H1 (cell line): Measurements from ENCODE around the gene VPS51. TPM values are rescaled to one million over a fixed set of nuclear protein-coding genes. Genes with fewer than 3 reads are reported as not detected.

Experiments used
- CTCF ChIA-PET: fragments of 300-600 bp; sonication (Branson Sonifier 250); formaldehyde crosslinking; loops from one replicate; lab custom pipeline; 2021; ENCODE audit not compliant: partially characterized antibody; lab: Charles Lee
- POLR2A ChIA-PET: fragments of 300-600 bp; sonication (Branson Sonifier 250); formaldehyde crosslinking; loops from one replicate; lab custom pipeline; 2021; ENCODE audit warnings: inconsistent platforms; ENCODE audit not compliant: partially characterized antibody; lab: Charles Lee
- DNase-seq, 2 experiments: peaks; one replicate each; pipeline versions ENCODE4 v3.0.0 to v3.0.0-alpha.2; 2010 to 2022; ENCODE audit warnings: low spot score in 2 of 2, low read depth in 1 of 2, mixed read lengths in 1 of 2
- FAIRE-seq: peaks from 2 replicates; lab custom pipeline; 2011; peaks lifted over from hg19 to GRCh38; lab: Jason Lieb, UNC
- H2AFZ ChIP-seq: 2 replicates; pipeline ENCODE4 v1.8.1; 2012; ENCODE audit warnings: low read length, inconsistent platforms
- H2AK5ac ChIP-seq: 2 replicates; pipeline ENCODE4 v1.6.1; 2013; ENCODE audit warnings: low read depth, low read length
- H2BK120ac ChIP-seq: replicated peaks from 2 replicates; pipeline ENCODE3; 2013; ENCODE audit warnings: low read depth, low read length, inconsistent platforms
- H2BK12ac ChIP-seq: 2 replicates; pipeline ENCODE4 v1.6.1; 2013; ENCODE audit warnings: low read depth, low read length
- H2BK15ac ChIP-seq: 2 replicates; pipeline ENCODE4 v1.6.1; 2013; ENCODE audit warnings: low read length
- H2BK20ac ChIP-seq: 2 replicates; pipeline ENCODE4 v1.6.1; 2013; ENCODE audit warnings: low read length
- H2BK5ac ChIP-seq: 2 replicates; pipeline ENCODE4 v1.6.1; 2013; ENCODE audit warnings: low read depth, low read length
- H3K14ac ChIP-seq: 2 replicates; pipeline ENCODE4 v1.6.1; 2013; ENCODE audit warnings: inconsistent platforms; ENCODE audit not compliant: insufficient read length
- H3K18ac ChIP-seq: 2 replicates; pipeline ENCODE4 v1.6.1; 2013; ENCODE audit warnings: low read length; ENCODE audit errors: extremely low read depth
- H3K23ac ChIP-seq: 2 replicates; pipeline ENCODE4 v1.6.1; 2013; ENCODE audit warnings: inconsistent platforms; ENCODE audit not compliant: insufficient read length
- H3K23me2 ChIP-seq: 2 replicates; pipeline ENCODE4 v1.6.1; 2013; ENCODE audit warnings: low read depth, low read length
- H3K27ac ChIP-seq: 2 replicates; pipeline ENCODE4 v1.6.1; 2011; ENCODE audit warnings: low read depth, low read length, inconsistent platforms
- H3K27me3 ChIP-seq, 4 experiments: replicated peaks in 1 of 4; 1 replicate in 1 of 4; 2 replicates in 3 of 4; pipeline versions ENCODE4 v1.6.1 to v1.8.1; 2011 to 2013; ENCODE audit warnings: low read length in 3 of 4, mild to moderate bottlenecking in 3 of 4, inconsistent platforms in 2 of 4, mixed read lengths in 2 of 4, moderate library complexity in 1 of 4; ENCODE audit not compliant: control insufficient read depth in 3 of 4, insufficient read depth in 3 of 4; ENCODE audit errors: extremely low read depth in 1 of 4
- H3K36me3 ChIP-seq, 4 experiments: 2 replicates each; pipeline versions ENCODE4 v1.6.1 to v1.8.1; 2011 to 2013; ENCODE audit warnings: mild to moderate bottlenecking in 4 of 4, low read length in 3 of 4, moderate library complexity in 2 of 4, control low read depth in 1 of 4, inconsistent platforms in 1 of 4; ENCODE audit not compliant: insufficient read depth in 4 of 4, control insufficient read depth in 2 of 4
- H3K4ac ChIP-seq: replicated peaks from 2 replicates; pipeline ENCODE3; 2013; ENCODE audit warnings: low read length, low read depth, mixed read lengths, inconsistent platforms; ENCODE audit not compliant: insufficient read length
- H3K4me1 ChIP-seq, 4 experiments: replicated peaks in 1 of 4; 1 replicate in 1 of 4; 2 replicates in 3 of 4; pipeline versions ENCODE4 v1.6.1 to v1.8.1; 2011 to 2013; ENCODE audit warnings: low read length in 3 of 4, inconsistent platforms in 2 of 4, mixed read lengths in 1 of 4; ENCODE audit not compliant: insufficient read depth in 4 of 4, control insufficient read depth in 3 of 4
- H3K4me2 ChIP-seq, 2 experiments: 2 replicates each; pipeline versions ENCODE4 v1.6.1 to v1.8.1; 2011 to 2013; ENCODE audit warnings: low read depth in 2 of 2, low read length in 2 of 2, control low read depth in 1 of 2, inconsistent platforms in 1 of 2, mild to moderate bottlenecking in 1 of 2; ENCODE audit not compliant: insufficient read depth in 1 of 2
- H3K4me3 ChIP-seq, 4 experiments: fragments of 200-600, 300-600 bp in 1 of 4; sonication (generic), shearing (Covaris generic), sonication (Bioruptor Twin) in 1 of 4; 2 replicates each; pipeline versions ENCODE4 v1.5.1 to v1.8.1; 2011 to 2016; ENCODE audit warnings: low read length in 4 of 4, low read depth in 3 of 4, control low read depth in 2 of 4, inconsistent platforms in 2 of 4, mild to moderate bottlenecking in 2 of 4, mixed read lengths in 1 of 4, moderate library complexity in 1 of 4; ENCODE audit not compliant: insufficient read depth in 2 of 4; ENCODE audit errors: extremely low read depth in 1 of 4
- H3K56ac ChIP-seq: replicated peaks from 2 replicates; pipeline ENCODE3; 2013; ENCODE audit warnings: low read depth, mild to moderate bottlenecking, mixed read lengths, low read length, inconsistent platforms; ENCODE audit not compliant: insufficient read length
- H3K79me1 ChIP-seq: 2 replicates; pipeline ENCODE4 v1.6.1; 2013; ENCODE audit warnings: low read depth, low read length, control low read depth
- H3K79me2 ChIP-seq, 2 experiments: 2 replicates each; pipeline versions ENCODE4 v1.6.1 to v1.8.1; 2012 to 2013; ENCODE audit warnings: low read length in 2 of 2, mild to moderate bottlenecking in 2 of 2, inconsistent platforms in 1 of 2; ENCODE audit not compliant: insufficient read depth in 2 of 2, control insufficient read depth in 1 of 2
- H3K9ac ChIP-seq, 4 experiments: replicated peaks in 1 of 4; 1 replicate in 1 of 4; 2 replicates in 3 of 4; pipeline versions ENCODE4 v1.6.1 to v1.8.1; 2011 to 2013; ENCODE audit warnings: low read depth in 3 of 4, low read length in 3 of 4, control low read depth in 2 of 4, mild to moderate bottlenecking in 2 of 4, moderate library complexity in 2 of 4, inconsistent platforms in 1 of 4; ENCODE audit errors: extremely low read depth in 1 of 4
- H3K9me3 ChIP-seq, 2 experiments: 2 replicates each; pipeline versions ENCODE4 v1.6.1 to v1.8.1; 2012 to 2013; ENCODE audit warnings: mild to moderate bottlenecking in 2 of 2, moderate library complexity in 2 of 2, control low read depth in 1 of 2, inconsistent platforms in 1 of 2, low read depth in 1 of 2, low read length in 1 of 2, mixed read lengths in 1 of 2; ENCODE audit not compliant: insufficient read depth in 2 of 2
- H4K20me1 ChIP-seq, 2 experiments: replicated peaks in 1 of 2; 2 replicates each; pipeline versions ENCODE3 to v1.8.1; 2011 to 2013; ENCODE audit warnings: inconsistent platforms in 2 of 2, low read length in 2 of 2, mild to moderate bottlenecking in 1 of 2; ENCODE audit not compliant: insufficient read depth in 2 of 2, control insufficient read depth in 1 of 2
- H4K5ac ChIP-seq: 2 replicates; pipeline ENCODE4 v1.6.1; 2013; ENCODE audit warnings: low read length, low read depth, mixed read lengths, inconsistent platforms; ENCODE audit not compliant: insufficient read length
- H4K8ac ChIP-seq: 2 replicates; pipeline ENCODE4 v1.8.0; 2013; ENCODE audit warnings: mild to moderate bottlenecking, moderate library complexity, low read length, inconsistent platforms; ENCODE audit not compliant: insufficient read depth; ENCODE audit errors: extremely low read depth
- H4K91ac ChIP-seq: replicated peaks from 2 replicates; pipeline ENCODE3; 2013; ENCODE audit warnings: low read length, mixed read lengths, inconsistent platforms; ENCODE audit not compliant: insufficient read length
- EZH2 ChIP-seq: fragments of 200-600 bp; sonication (generic); IDR thresholded peaks from 2 replicates; pipeline ENCODE4 v1.7.1; 2012; ENCODE audit warnings: low read depth, mild to moderate bottlenecking, moderate library complexity, low read length, inconsistent platforms; ENCODE audit not compliant: severe bottlenecking
- FOSL1 ChIP-seq: IDR thresholded peaks from 2 replicates; pipeline ENCODE4 v1.6.1; 2011; ENCODE audit warnings: mild to moderate bottlenecking, low read depth, low read length, moderate library complexity; ENCODE audit not compliant: insufficient read depth
- HDAC2 ChIP-seq, 2 experiments: fragments of 300-600 bp in 1 of 2; sonication (generic) in 1 of 2; IDR thresholded peaks; 2 replicates each; pipeline ENCODE4 v1.6.1; 2011 to 2012; ENCODE audit warnings: low read depth in 2 of 2, low read length in 2 of 2, mild to moderate bottlenecking in 2 of 2, moderate library complexity in 2 of 2, borderline replicate concordance in 1 of 2, inconsistent platforms in 1 of 2
- NRF1 ChIP-seq: IDR thresholded peaks from 2 replicates; pipeline ENCODE4 v1.6.1; 2011; ENCODE audit warnings: mild to moderate bottlenecking, low read depth, low read length, improper control_type of control experiment
- RFX5 ChIP-seq: IDR thresholded peaks from 2 replicates; pipeline ENCODE4 v1.6.1; 2011; ENCODE audit warnings: low read depth, low read length, improper control_type of control experiment, borderline replicate concordance
- RXRA ChIP-seq: IDR thresholded peaks from 2 replicates; pipeline ENCODE4 v1.6.1; 2011; ENCODE audit warnings: low read depth, mild to moderate bottlenecking, low read length, moderate library complexity; ENCODE audit not compliant: insufficient read depth
- SIN3A ChIP-seq, 2 experiments: IDR thresholded peaks in 1 of 2; conservative IDR thresholded peaks in 1 of 2; 2 replicates each; pipeline ENCODE4 v1.6.1; 2011 to 2012; ENCODE audit warnings: low read length in 2 of 2, improper control_type of control experiment in 1 of 2, low read depth in 1 of 2, mild to moderate bottlenecking in 1 of 2
- TAF7 ChIP-seq: optimal IDR thresholded peaks from 2 replicates; pipeline ENCODE3; 2011; ENCODE audit warnings: low read depth, mild to moderate bottlenecking, inconsistent platforms, low read length, moderate library complexity, borderline replicate concordance
- TBP ChIP-seq: IDR thresholded peaks from 2 replicates; pipeline ENCODE4 v1.6.1; 2011; ENCODE audit warnings: low read depth, low read length, improper control_type of control experiment
- ZNF274 ChIP-seq: IDR thresholded peaks from 2 replicates; pipeline ENCODE4 v1.7.0; 2012; ENCODE audit warnings: low read length, borderline replicate concordance; ENCODE audit errors: extremely low read depth
- WGBS, 2 experiments: shearing (Covaris generic) in 1 of 2; methylation state at CpG; one replicate each; pipeline versions ENCODE4 v1.1.6 to v1.1.7; 2013 to 2015; ENCODE audit warnings: low lambda C conversion rate in 2 of 2, mixed read lengths in 2 of 2, inconsistent platforms in 1 of 2, low coverage in 1 of 2, missing lambda C conversion rate in 1 of 2; ENCODE audit not compliant: insufficient replicate concordance in 2 of 2, insufficient coverage in 1 of 2, insufficient read length in 1 of 2; ENCODE audit errors: extremely low coverage in 1 of 2, missing lambda C conversion rate in 1 of 2; 5-methylcytosine and 5-hydroxymethylcytosine counted together
- polyA plus RNA-seq, 7 experiments: library from polyadenylated mRNA; depleted of rRNA in 3 of 7; stranded (reverse) in 5 of 7; unstranded in 2 of 7; fragments of >200 nt in 5 of 7; fragments of 200-250 nt in 2 of 7; gene quantifications; 1 replicate in 5 of 7; 2 replicates in 1 of 7; 4 replicates in 1 of 7; pipeline versions ENCODE4 v1.2.1 to v1.2.3, GENCODE V29; 2011 to 2013; ENCODE audit warnings: missing spikeins in 2 of 7, mixed read lengths in 2 of 7
- total RNA-seq: library from RNA; stranded (reverse); fragmentation: NEBNext Ultra II Directional; extraction: Animal tissue kit (Norgen Biotek cat#: 25700); gene quantifications from 2 replicates; pipeline ENCODE4 v1.2.1, GENCODE V29; 2021
- TF ChIP-seq, protein P1 (sequence below): IDR thresholded peaks from 2 replicates; pipeline ENCODE4 v1.6.1; 2012; ENCODE audit warnings: low read length, inconsistent platforms

Gene VPS51
- total and polyA plus RNA-seq, 2 of the 8 experiments (the other 6 are each of a cell fraction or from before 2014, with no cell fraction given): 97.4 to 142 TPM

DNA sequence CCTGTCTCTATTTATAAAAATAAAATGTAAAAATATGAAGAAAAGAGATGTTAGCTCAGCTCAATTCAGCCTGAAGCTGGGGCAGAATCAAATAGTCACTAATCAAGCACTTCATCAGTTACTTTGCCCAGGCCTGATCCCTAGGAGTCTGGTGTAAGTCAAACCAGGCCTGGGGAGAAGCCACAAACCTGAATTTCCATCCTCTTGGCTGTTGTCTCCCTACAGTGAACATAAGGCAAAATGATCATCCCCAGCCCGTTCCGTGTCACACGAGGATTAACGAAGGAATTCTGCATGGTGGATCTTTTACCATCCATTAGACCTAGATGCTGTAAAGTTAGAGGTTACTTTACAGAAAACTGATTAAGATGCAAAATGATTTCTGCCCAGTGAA, 31.2 kb upstream of the VPS51 start:
- H3K23me2 ChIP-seq: no peaks in the 10 kb centered on the region
- H2AFZ ChIP-seq: no peak overlapping the region
- H3K9ac ChIP-seq: no peak overlapping the region
- H4K5ac ChIP-seq: no peak overlapping the region
- WGBS, 2 experiments: 96% methylated on average over 4 of the region's 4 CpGs; no CpG with 5 or more reads in 1 of the 2 experiments
- no peak overlapping the region for H3K56ac ChIP-seq
- no peaks in the 10 kb centered on the region for H3K79me2 ChIP-seq
- FAIRE-seq (no peak), DNase-seq (no peak)
- H3K79me1 ChIP-seq: no peaks in the 10 kb centered on the region
- ChIA-PET CTCF (interaction anchor here (1.1 to 2.2 kb wide), 5 partner anchors 13 to 196 kb away, joined by 3 to 10 read pairs (median 5); partner anchors contain the start of gene ARL2), POLR2A (interaction anchor here (1.2 to 21.6 kb wide), 7 partner anchors 12 to 187 kb away, joined by 3 to 230 read pairs (median 4); partner anchors contain the start of genes EHD1, TM7SF2, VPS51 and ZNHIT2)
- no peak overlapping the region for H3K23ac ChIP-seq
- no peak overlapping the region for H2BK120ac ChIP-seq
- H3K4ac ChIP-seq: no peak overlapping the region
- no peak overlapping the region for H2BK20ac ChIP-seq
- no peak overlapping the region for H4K8ac ChIP-seq
- H3K36me3 ChIP-seq: no peaks in the 10 kb centered on the region
- no peaks in the 10 kb centered on the region; a peak in 1 of 7 replicates for H3K27me3 ChIP-seq
- no peak overlapping the region for H3K18ac ChIP-seq
- no peak overlapping the region for H2BK12ac ChIP-seq
- H4K20me1 ChIP-seq: no peaks in the 10 kb centered on the region
- H3K27ac ChIP-seq: no peak overlapping the region
- no peaks in the 10 kb centered on the region for H3K9me3 ChIP-seq
- no peak overlapping the region for H4K91ac ChIP-seq
- no peak overlapping the region for H3K4me3 ChIP-seq
- H3K4me1 ChIP-seq: peaks cover 5 to 23% (median 17%) of the 10 kb centered on the region in 4 experiments
- H2BK5ac ChIP-seq: no peak overlapping the region
- H3K4me2 ChIP-seq: no peak overlapping the region
- H3K14ac ChIP-seq: no peak overlapping the region
- no peak overlapping the region for H2BK15ac ChIP-seq
- no peak overlapping the region for H2AK5ac ChIP-seq
- TF ChIP-seq, protein P1, sequence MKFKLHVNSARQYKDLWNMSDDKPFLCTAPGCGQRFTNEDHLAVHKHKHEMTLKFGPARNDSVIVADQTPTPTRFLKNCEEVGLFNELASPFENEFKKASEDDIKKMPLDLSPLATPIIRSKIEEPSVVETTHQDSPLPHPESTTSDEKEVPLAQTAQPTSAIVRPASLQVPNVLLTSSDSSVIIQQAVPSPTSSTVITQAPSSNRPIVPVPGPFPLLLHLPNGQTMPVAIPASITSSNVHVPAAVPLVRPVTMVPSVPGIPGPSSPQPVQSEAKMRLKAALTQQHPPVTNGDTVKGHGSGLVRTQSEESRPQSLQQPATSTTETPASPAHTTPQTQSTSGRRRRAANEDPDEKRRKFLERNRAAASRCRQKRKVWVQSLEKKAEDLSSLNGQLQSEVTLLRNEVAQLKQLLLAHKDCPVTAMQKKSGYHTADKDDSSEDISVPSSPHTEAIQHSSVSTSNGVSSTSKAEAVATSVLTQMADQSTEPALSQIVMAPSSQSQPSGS: no peak
- TF ChIP-seq NRF1: no peak
- TF ChIP-seq ZNF274: no peak
- no peak for TF ChIP-seq TBP
- TF ChIP-seq SIN3A (conservative IDR thresholded peaks at IDR 0.05 in 1 of 2, IDR thresholded peaks at IDR 0.05 in 1 of 2; ENCODE audit: low read depth in 1 of 2, low read length in 2 of 2): no peak
- no peak for TF ChIP-seq FOSL1
- TF ChIP-seq RFX5: no peak
- no peak for TF ChIP-seq RXRA
- no peak for TF ChIP-seq EZH2
- no peak for TF ChIP-seq TAF7
- no peak for TF ChIP-seq HDAC2 (IDR thresholded peaks at IDR 0.05; ENCODE audit: borderline replicate concordance in 1 of 2, low read depth in 2 of 2, low read length in 2 of 2)
